K562 (cell line): ENCODE data around the gene MED15. TPM values are rescaled to one million over a fixed set of nuclear protein-coding genes. Genes with fewer than 3 reads are reported as not detected.
A peak's percentile ranks its signal among the peaks of the same experiment; 100 is the strongest.

Experiments used
- AFF1 ChIP-seq, 2 experiments: fragments of 450-650 bp; IDR thresholded peaks; 2 replicates each; pipeline ENCODE4 v1.6.1; 2018; ENCODE audit warnings: mild to moderate bottlenecking in 2 of 2, low read depth in 1 of 2; ENCODE audit not compliant: partially characterized antibody in 2 of 2
- ARID3A ChIP-seq: IDR thresholded peaks from 2 replicates; pipeline ENCODE4 v1.6.1; 2012; ENCODE audit warnings: low read depth, low read length, improper control_type of control experiment, borderline replicate concordance
- FOXP4 ChIP-seq: sonication (generic); formaldehyde crosslinking; IDR thresholded peaks from 2 replicates; pipeline ENCODE4 v1.8.0; 2022; ENCODE audit warnings: mild to moderate bottlenecking, missing genetic modification reagents, borderline replicate concordance
- MEF2D ChIP-seq: conservative IDR thresholded peaks from 2 replicates; pipeline ENCODE4 v1.6.1; 2016; ENCODE audit warnings: low read depth, missing genetic modification characterization, missing compliant biosample characterization
- MTA2 ChIP-seq: fragments of 450-650 bp; IDR thresholded peaks from 2 replicates; pipeline ENCODE4 v1.6.1; 2016; ENCODE audit warnings: low read depth
- RFX5 ChIP-seq: IDR thresholded peaks from 2 replicates; pipeline ENCODE4 v1.6.1; 2011; ENCODE audit warnings: low read depth, mild to moderate bottlenecking, improper control_type of control experiment, low read length
- RHOXF2B ChIP-seq: fragments of 250-450 bp; sonication (Bioruptor Pico); conservative IDR thresholded peaks from 2 replicates; pipeline ENCODE4 v1.5.1; 2021
- RREB1 ChIP-seq: fragments of 250-450 bp; sonication (Bioruptor Pico); IDR thresholded peaks from 2 replicates; pipeline ENCODE4 v1.4.0; 2020
- SAFB2 ChIP-seq: fragments of 200-400 bp; formaldehyde crosslinking; IDR thresholded peaks from 2 replicates; pipeline ENCODE4 v1.6.1; 2018; ENCODE audit warnings: borderline replicate concordance, low read length, low read depth, moderate library complexity; ENCODE audit not compliant: severe bottlenecking
- TCFL5 ChIP-seq: fragments of 250-450 bp; sonication (Bioruptor Pico); conservative IDR thresholded peaks from 2 replicates; pipeline ENCODE4 v1.6.1; 2021; ENCODE audit warnings: mild to moderate bottlenecking, moderate library complexity, matching md5 sums
- YY1 ChIP-seq, 3 experiments: IDR thresholded peaks; 2 replicates each; pipeline ENCODE4 v1.6.1; 2011; ENCODE audit warnings: low read length in 2 of 3, mild to moderate bottlenecking in 2 of 3, moderate library complexity in 2 of 3, borderline replicate concordance in 1 of 3, control low read depth in 1 of 3, low read depth in 1 of 3; ENCODE audit not compliant: insufficient read depth in 3 of 3, insufficient replicate concordance in 2 of 3, control insufficient read depth in 1 of 3, insufficient read length in 1 of 3; ENCODE audit errors: extremely low read depth in 1 of 3
- polyA plus RNA-seq, 8 experiments: library from polyadenylated mRNA; depleted of rRNA in 4 of 8; stranded (reverse) in 5 of 8; unstranded in 3 of 8; fragments of >200 nt; fragmentation: Nextera tagmentation in 2 of 8; fragmentation: Illumina TruSeq in 1 of 8; extraction: Ambion mirVana in 2 of 8; extraction: Trizol in 1 of 8; gene quantifications; 2 replicates each; pipeline versions ENCODE4 v1.2.1 to v1.2.3, GENCODE V29; 2011 to 2014; ENCODE audit warnings: inconsistent platforms in 1 of 8, missing spikeins in 1 of 8
- total RNA-seq, 7 experiments: library from RNA; depleted of rRNA in 6 of 7; stranded (reverse); fragments of >200 nt in 6 of 7; fragmentation: Illumina TruSeq in 2 of 7; extraction: Trizol in 2 of 7; gene quantifications; 2 replicates each; pipeline versions ENCODE4 v1.2.1 to v1.2.3, GENCODE V29; 2011 to 2021; ENCODE audit warnings: low replicate concordance in 1 of 7

MED15 gene
- total and polyA plus RNA-seq, 9 of the 15 experiments (the other 6 are each of a cell fraction or from before 2014, with no cell fraction given), result 4.0 to 271 (median 60.1) TPM

- TF ChIP-seq YY1 (IDR thresholded peaks at IDR 0.05; ENCODE audit: borderline replicate concordance in 1 of 3, control insufficient read depth in 1 of 3, extremely low read depth in 1 of 3, insufficient read depth in 3 of 3, insufficient read length in 1 of 3, insufficient replicate concordance in 2 of 3, low read depth in 1 of 3, low read length in 2 of 3), result peak in 2 of 3 experiments; percentile 71
- peak; percentile 97 for TF ChIP-seq RREB1 (CRISPR knock-in tag)
- peak; percentile 94 for TF ChIP-seq RHOXF2B (CRISPR knock-in tag)
- no peak for TF ChIP-seq AFF1 (IDR thresholded peaks at IDR 0.05; ENCODE audit: low read depth in 1 of 2, partially characterized antibody in 2 of 2)
- no peak for TF ChIP-seq FOXP4 (CRISPR knock-in tag)
- TF ChIP-seq RFX5, result no peak
- TF ChIP-seq TCFL5 (CRISPR knock-in tag), result 0 out of 2 replicates have a peak, but pooled peaks have one; percentile 15
- TF ChIP-seq MTA2, result no peak
- peak; percentile 96 for TF ChIP-seq ARID3A
- TF ChIP-seq MEF2D (tag), result no peak
- no peak for TF ChIP-seq SAFB2
Observed at GRCh38 chr22:20495861-20496681, 11.3 kb upstream of the MED15 start (continued).
